HFFc6 (cell line): ENCODE results near the gene ARHGEF5. TPM values are rescaled to one million over a fixed set of nuclear protein-coding genes. Genes with fewer than 3 reads are reported as not detected.
"Not testable (repeated sequence)": the region's sequence is repeated elsewhere in the genome, so short reads cannot be mapped to it uniquely, and the experiment has no call there.

Experiments used
- DNase-seq: peaks from one replicate; pipeline ENCODE4 v3.0.0-alpha.2; 2018
- H3K27ac Mint-ChIP-seq: 2 replicates; pipeline ENCODE4 v1.8.0; 2020; ENCODE audit warnings: mild to moderate bottlenecking, mixed read lengths
- H3K27me3 Mint-ChIP-seq: 2 replicates; pipeline ENCODE4 v1.8.0; 2021; ENCODE audit warnings: mild to moderate bottlenecking, moderate library complexity, mixed read lengths; ENCODE audit not compliant: insufficient read depth
- H3K36me3 Mint-ChIP-seq: 2 replicates; pipeline ENCODE4 v1.8.0; 2021; ENCODE audit warnings: low read depth, mixed read lengths
- H3K4me1 Mint-ChIP-seq: 2 replicates; pipeline ENCODE4 v1.8.0; 2020; ENCODE audit warnings: low read depth, mixed read lengths
- H3K4me3 Mint-ChIP-seq: 2 replicates; pipeline ENCODE4 v1.8.0; 2020; ENCODE audit warnings: mild to moderate bottlenecking, moderate library complexity, mixed read lengths
- H3K9me3 Mint-ChIP-seq: 2 replicates; pipeline ENCODE4 v1.8.0; 2020; ENCODE audit warnings: mild to moderate bottlenecking, mixed read lengths
- total RNA-seq, 6 experiments: library from RNA; stranded (reverse); fragmentation: NEBNext Ultra II Directional; extraction: Animal tissue kit (Norgen Biotek cat#: 25700); gene quantifications; 2 replicates in 1 of 6; 3 replicates in 5 of 6; pipeline ENCODE4 v1.2.3, GENCODE V29; 2021
- TF ChIP-seq, protein P1 (sequence below): fragments of 200-600 bp; sonication (generic); IDR thresholded peaks from 2 replicates; pipeline ENCODE4 v1.5.0; 2021; ENCODE audit warnings: antibody characterized with exemption, mild to moderate bottlenecking

The ARHGEF5 gene
- total RNA-seq, 6 experiments from 2014 or later: not detected

- Mint-ChIP-seq H3K4me3 (no peak overlapping the region), H3K9me3 (peaks cover 5% of the 10 kb centered on the region), H3K27me3 (peaks cover 2% of the 10 kb centered on the region), H3K27ac (no peak overlapping the region), H3K36me3 (no peaks in the 10 kb centered on the region), H3K4me1 (peaks cover 10% of the 10 kb centered on the region)
- TF ChIP-seq, protein P1, sequence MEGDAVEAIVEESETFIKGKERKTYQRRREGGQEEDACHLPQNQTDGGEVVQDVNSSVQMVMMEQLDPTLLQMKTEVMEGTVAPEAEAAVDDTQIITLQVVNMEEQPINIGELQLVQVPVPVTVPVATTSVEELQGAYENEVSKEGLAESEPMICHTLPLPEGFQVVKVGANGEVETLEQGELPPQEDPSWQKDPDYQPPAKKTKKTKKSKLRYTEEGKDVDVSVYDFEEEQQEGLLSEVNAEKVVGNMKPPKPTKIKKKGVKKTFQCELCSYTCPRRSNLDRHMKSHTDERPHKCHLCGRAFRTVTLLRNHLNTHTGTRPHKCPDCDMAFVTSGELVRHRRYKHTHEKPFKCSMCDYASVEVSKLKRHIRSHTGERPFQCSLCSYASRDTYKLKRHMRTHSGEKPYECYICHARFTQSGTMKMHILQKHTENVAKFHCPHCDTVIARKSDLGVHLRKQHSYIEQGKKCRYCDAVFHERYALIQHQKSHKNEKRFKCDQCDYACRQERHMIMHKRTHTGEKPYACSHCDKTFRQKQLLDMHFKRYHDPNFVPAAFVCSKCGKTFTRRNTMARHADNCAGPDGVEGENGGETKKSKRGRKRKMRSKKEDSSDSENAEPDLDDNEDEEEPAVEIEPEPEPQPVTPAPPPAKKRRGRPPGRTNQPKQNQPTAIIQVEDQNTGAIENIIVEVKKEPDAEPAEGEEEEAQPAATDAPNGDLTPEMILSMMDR: no peak
- DNase-seq: no peak
Observed at GRCh38 chr7:144408121-144408520, 52.9 kb downstream of the ARHGEF5 start.

GRCh38 chr7:144410441-144410840, 55.2 kb downstream of the ARHGEF5 start:
- Mint-ChIP-seq H3K4me1 (no peaks in the 10 kb centered on the region), H3K4me3 (no peak overlapping the region), H3K27me3 (no peaks in the 10 kb centered on the region; the same call in 1 of the 2 replicates), H3K27ac (no peak overlapping the region), H3K9me3 (peaks cover 4% of the 10 kb centered on the region; the same call in 1 of the 2 replicates), H3K36me3 (no peaks in the 10 kb centered on the region)
- TF ChIP-seq, protein P1: no peak
- DNase-seq: no peak

- DNase-seq: no peak
- Mint-ChIP-seq H3K27me3 (no peaks in the 10 kb centered on the region), H3K9me3 (peaks cover 13% of the 10 kb centered on the region), H3K36me3 (no peaks in the 10 kb centered on the region), H3K4me1 (no peaks in the 10 kb centered on the region), H3K4me3 (no peak overlapping the region), H3K27ac (no peak overlapping the region)
- TF ChIP-seq, protein P1: no peak
Observed at GRCh38 chr7:144414815-144415214, 59.6 kb downstream of the ARHGEF5 start.

DNA sequence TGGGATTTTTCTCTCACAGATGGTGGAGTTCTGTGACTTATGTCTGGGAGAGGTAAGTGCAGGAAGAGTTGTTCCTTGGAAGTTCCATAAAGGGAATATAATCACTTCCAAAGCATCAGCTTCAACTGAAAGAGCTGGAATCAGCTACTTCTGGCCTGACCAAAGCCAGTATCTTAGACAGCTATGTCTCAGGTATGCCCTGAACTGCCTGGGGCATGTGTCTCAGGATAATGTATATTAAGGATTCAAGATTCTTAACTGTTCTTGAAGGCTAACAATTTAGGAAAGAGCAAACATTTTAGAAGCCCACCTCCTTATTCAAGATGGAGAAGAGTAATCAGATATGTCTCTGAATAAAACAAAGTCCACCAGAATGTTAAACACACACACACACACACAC, 60.7 kb downstream of the ARHGEF5 start:
- Mint-ChIP-seq H3K27ac (no peak overlapping the region), H3K9me3 (peaks cover 10% of the 10 kb centered on the region), H3K4me1 (no peaks in the 10 kb centered on the region), H3K36me3 (no peaks in the 10 kb centered on the region), H3K4me3 (no peak overlapping the region), H3K27me3 (no peaks in the 10 kb centered on the region)
- TF ChIP-seq, protein P1: no peak
- no peak for DNase-seq

DNA sequence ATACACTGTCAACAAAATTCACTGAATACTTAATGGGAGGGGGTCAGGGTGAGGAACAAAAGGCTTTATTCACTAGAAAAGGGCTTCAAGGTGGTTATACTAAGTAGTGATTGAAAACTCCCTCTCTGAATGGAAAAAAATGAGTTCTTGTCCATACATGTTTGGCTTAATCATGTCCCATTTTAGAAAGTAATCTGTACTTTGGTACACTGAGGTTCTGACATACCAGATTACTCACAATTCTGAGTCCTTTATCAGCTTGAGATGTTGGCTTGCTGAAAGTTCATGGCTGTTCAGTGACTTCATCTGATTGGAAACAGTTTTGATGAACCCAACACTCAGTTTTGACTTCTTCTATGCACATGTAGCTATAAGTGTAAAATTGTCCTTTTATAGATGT, 61.1 kb downstream of the ARHGEF5 start:
- Mint-ChIP-seq H3K36me3 (no peaks in the 10 kb centered on the region), H3K4me3 (no peak overlapping the region), H3K4me1 (no peaks in the 10 kb centered on the region), H3K9me3 (peaks cover 9% of the 10 kb centered on the region), H3K27ac (no peak overlapping the region), H3K27me3 (no peaks in the 10 kb centered on the region)
- TF ChIP-seq, protein P1: no peak
- DNase-seq: no peak

- not testable (repeated sequence) for H3K27ac Mint-ChIP-seq, H3K27me3 Mint-ChIP-seq, H3K4me3 Mint-ChIP-seq, DNase-seq, H3K36me3 Mint-ChIP-seq, H3K4me1 Mint-ChIP-seq
- peaks cover 25% of the 10 kb centered on the region for H3K9me3 Mint-ChIP-seq
Observed at GRCh38 chr7:144418931-144419330, 63.7 kb downstream of the ARHGEF5 start.

DNA sequence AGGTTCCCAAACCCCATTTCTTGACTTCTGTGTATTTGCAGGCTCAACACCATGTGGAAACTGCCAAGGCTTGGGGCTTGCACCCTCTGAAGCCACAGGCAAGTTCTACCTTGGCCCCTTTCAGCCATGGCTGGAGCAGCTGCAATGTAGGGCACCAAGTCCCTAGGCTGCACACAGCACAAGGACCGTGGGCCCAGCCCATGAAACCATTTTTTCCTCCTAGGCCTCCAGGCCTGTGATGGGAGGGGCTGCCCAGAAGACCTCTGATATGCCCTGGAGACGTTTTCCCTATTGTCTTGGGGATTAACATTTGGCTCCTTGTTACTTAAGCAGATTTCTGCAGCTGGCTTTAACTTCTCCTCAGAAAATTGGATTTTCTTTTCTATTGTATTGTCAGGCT, 72.3 kb downstream of the ARHGEF5 start:
- H3K4me1 Mint-ChIP-seq, H3K27me3 Mint-ChIP-seq, H3K4me3 Mint-ChIP-seq, H3K36me3 Mint-ChIP-seq, H3K27ac Mint-ChIP-seq, DNase-seq: not testable (repeated sequence)
- H3K9me3 Mint-ChIP-seq: peaks cover 73% of the 10 kb centered on the region
